Right lobe of liver (tissue), 4 donors: ENCODE measurements around the gene TNFRSF11A.

Experiments used
- POLR2A ChIP-seq: fragments of 450-650 bp; IDR thresholded peaks from one replicate; pipeline ENCODE4 v1.6.1; 2017; ENCODE audit warnings: antibody characterized with exemption, mild to moderate bottlenecking
- TF ChIP-seq, protein P1 (sequence below), 4 donors: fragments of 200-600 bp in 3 of 4; fragments of 450-650 bp in 1 of 4; IDR thresholded peaks; one replicate each; pipeline versions ENCODE4 v1.5.1 to v1.8.0; 2016 to 2022; ENCODE audit warnings: antibody characterized with exemption in 4 of 4, mild to moderate bottlenecking in 2 of 4
- donor health status: DM: no; HTN: no; CAD: no.
- donor health status: DM: no; HTN: no; CAD: no.
- donor health status: DM: no; HTN: yes; CAD: no.

DNA sequence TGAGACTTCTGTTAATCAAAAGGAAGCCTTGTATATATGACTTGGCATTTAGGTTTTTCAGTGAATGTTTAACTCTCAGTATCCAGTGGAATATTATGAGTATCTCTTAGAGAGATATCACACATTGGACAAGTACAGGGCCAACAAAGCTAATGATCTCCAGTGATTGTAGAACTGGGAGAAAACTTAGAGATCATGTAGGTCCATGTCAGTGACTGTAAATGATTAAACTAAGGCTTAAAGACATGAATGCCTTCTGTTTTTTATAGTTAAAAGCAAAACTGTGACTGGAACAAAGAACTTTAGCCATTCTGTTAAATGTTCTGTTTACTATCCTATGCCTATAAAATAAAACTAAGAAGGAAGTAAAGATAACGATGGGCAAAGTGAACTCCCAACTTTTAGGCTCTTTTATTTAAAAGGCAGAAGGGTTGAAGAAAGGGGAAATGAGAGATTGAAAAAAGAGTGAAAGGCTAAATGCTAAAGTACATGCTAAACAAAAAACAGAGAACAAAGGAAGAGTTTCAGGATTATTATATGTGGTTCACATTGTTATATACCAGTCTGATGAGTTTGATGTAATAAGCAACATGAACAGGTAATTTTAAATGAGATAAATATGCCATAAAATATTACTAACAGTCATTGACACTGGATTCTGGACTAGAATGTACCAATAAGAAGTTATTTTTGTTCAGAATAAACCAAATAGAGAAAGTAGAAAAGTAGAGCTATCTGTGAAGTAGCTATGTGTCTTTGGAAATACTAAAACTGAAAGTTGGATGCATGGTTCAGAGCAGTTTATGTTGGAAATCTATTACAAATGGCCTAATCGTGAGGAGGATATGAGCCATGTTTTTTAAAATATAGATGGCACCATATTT, 37.1 kb upstream of the TNFRSF11A start:
- TF ChIP-seq, protein P1, sequence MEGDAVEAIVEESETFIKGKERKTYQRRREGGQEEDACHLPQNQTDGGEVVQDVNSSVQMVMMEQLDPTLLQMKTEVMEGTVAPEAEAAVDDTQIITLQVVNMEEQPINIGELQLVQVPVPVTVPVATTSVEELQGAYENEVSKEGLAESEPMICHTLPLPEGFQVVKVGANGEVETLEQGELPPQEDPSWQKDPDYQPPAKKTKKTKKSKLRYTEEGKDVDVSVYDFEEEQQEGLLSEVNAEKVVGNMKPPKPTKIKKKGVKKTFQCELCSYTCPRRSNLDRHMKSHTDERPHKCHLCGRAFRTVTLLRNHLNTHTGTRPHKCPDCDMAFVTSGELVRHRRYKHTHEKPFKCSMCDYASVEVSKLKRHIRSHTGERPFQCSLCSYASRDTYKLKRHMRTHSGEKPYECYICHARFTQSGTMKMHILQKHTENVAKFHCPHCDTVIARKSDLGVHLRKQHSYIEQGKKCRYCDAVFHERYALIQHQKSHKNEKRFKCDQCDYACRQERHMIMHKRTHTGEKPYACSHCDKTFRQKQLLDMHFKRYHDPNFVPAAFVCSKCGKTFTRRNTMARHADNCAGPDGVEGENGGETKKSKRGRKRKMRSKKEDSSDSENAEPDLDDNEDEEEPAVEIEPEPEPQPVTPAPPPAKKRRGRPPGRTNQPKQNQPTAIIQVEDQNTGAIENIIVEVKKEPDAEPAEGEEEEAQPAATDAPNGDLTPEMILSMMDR (IDR thresholded peaks at IDR 0.05) = no peak
- no peak for TF ChIP-seq POLR2A
